HepG2 (cell line): ENCODE data around the gene OVCH1. TPM values are rescaled to one million over a fixed set of nuclear protein-coding genes. Genes with fewer than 3 reads are reported as not detected.

Source experiments
- ATAC-seq: fragments of 200-7000 bp; cut with Tn5 transposase; 3 replicates; pipeline ENCODE4 v1.9.1; 2020; ENCODE audit warnings: mild to moderate bottlenecking, moderate library complexity
- BruUV-seq: library from RNA; stranded (reverse); fragments of 400-500 nt; replicated peaks from 2 replicates; lab custom pipeline; 2021; lab: Mats Ljungman, UMichigan
- CTCF ChIA-PET: fragments of 300-600 bp; formaldehyde crosslinking; extraction: SDS; loops from one replicate; lab custom pipeline; 2021; ENCODE audit warnings: low total read pairs, inconsistent platforms, low intra/inter-chr PET ratio; lab: Yijun Ruan, JAX
- POLR2A ChIA-PET: fragments of 350-600 bp; sonication (Branson Sonifier 250); formaldehyde crosslinking; loops from one replicate; lab custom pipeline; 2020; ENCODE audit warnings: antibody characterized with exemption, inconsistent platforms; lab: Yijun Ruan, JAX
- DNase-seq: peaks from one replicate; pipeline ENCODE4 v3.0.0-alpha.2; 2015; ENCODE audit warnings: low spot score
- FAIRE-seq: peaks from 3 replicates; lab custom pipeline; 2011; peaks lifted over from hg19 to GRCh38; lab: Jason Lieb, UNC
- H2AFZ ChIP-seq: one replicate; pipeline ENCODE4 v1.6.1; 2011; ENCODE audit warnings: low read length, inconsistent platforms
- H3K27ac ChIP-seq: fragments of 300-600 bp; 3 replicates; pipeline ENCODE4 v1.8.0; 2011; ENCODE audit warnings: mixed run types, mild to moderate bottlenecking, mixed read lengths, low read length, inconsistent platforms; ENCODE audit not compliant: insufficient read depth; ENCODE audit errors: extremely low read length
- H3K27me3 ChIP-seq, 2 experiments: fragments of 200-600 bp in 1 of 2; 2 replicates in 1 of 2; 3 replicates in 1 of 2; pipeline versions ENCODE4 v1.6.0 to v1.8.0; 2011; ENCODE audit warnings: low read length in 2 of 2, mild to moderate bottlenecking in 2 of 2, moderate library complexity in 2 of 2, inconsistent platforms in 1 of 2; ENCODE audit not compliant: insufficient read depth in 2 of 2, control insufficient read depth in 1 of 2
- H3K36me3 ChIP-seq, 2 experiments: fragments of 200-600 bp in 1 of 2; replicated peaks in 1 of 2; 2 replicates in 1 of 2; 3 replicates in 1 of 2; pipeline versions ENCODE4 v1.5.1 to v1.8.0; 2011; ENCODE audit warnings: low read length in 2 of 2, inconsistent platforms in 1 of 2; ENCODE audit not compliant: insufficient read depth in 2 of 2, control insufficient read depth in 1 of 2
- H3K4me1 ChIP-seq: 2 replicates; pipeline ENCODE4 v1.5.1; 2012; ENCODE audit warnings: low read length, inconsistent platforms; ENCODE audit not compliant: insufficient read depth
- H3K4me2 ChIP-seq: 2 replicates; pipeline ENCODE4 v1.6.0; 2011; ENCODE audit warnings: low read depth, low read length, inconsistent platforms
- H3K4me3 ChIP-seq, 3 experiments: fragments of 200-600 bp in 1 of 3; sonication (generic), shearing (Covaris generic) in 1 of 3; replicated peaks in 1 of 3; 2 replicates each; pipeline ENCODE4 v1.5.1; 2011 to 2016; ENCODE audit warnings: low read length in 3 of 3, inconsistent platforms in 2 of 3, low read depth in 2 of 3, mild to moderate bottlenecking in 2 of 3, control low read depth in 1 of 3, mixed read lengths in 1 of 3; ENCODE audit not compliant: insufficient read depth in 1 of 3
- H3K79me2 ChIP-seq: one replicate; pipeline ENCODE4 v1.6.1; 2011; ENCODE audit warnings: low read length, inconsistent platforms; ENCODE audit not compliant: insufficient read depth
- H3K9ac ChIP-seq: 2 replicates; pipeline ENCODE4 v1.6.0; 2011; ENCODE audit warnings: mild to moderate bottlenecking, low read depth, low read length, inconsistent platforms; ENCODE audit not compliant: insufficient read depth
- H3K9me3 ChIP-seq: 2 replicates; pipeline ENCODE4 v1.5.1; 2012; ENCODE audit warnings: mild to moderate bottlenecking, low read length
- H4K20me1 ChIP-seq: 2 replicates; pipeline ENCODE4 v1.6.0; 2011; ENCODE audit warnings: inconsistent platforms, mild to moderate bottlenecking, low read length, moderate library complexity; ENCODE audit not compliant: insufficient read depth
- CEBPB ChIP-seq: IDR thresholded peaks from 2 replicates; pipeline ENCODE4 v1.6.1; 2011; ENCODE audit warnings: low read depth, low read length, improper control_type of control experiment, borderline replicate concordance
- HOXA5 ChIP-seq: sonication (generic); formaldehyde crosslinking; IDR thresholded peaks from 2 replicates; pipeline ENCODE4 v1.4.0; 2020; ENCODE audit warnings: missing genetic modification reagents
- IRX3 ChIP-seq: sonication (generic); formaldehyde crosslinking; IDR thresholded peaks from 2 replicates; pipeline ENCODE4 v1.8.1; 2023; ENCODE audit warnings: mild to moderate bottlenecking, low read depth, missing genetic modification reagents, borderline replicate concordance
- MAFK ChIP-seq, 2 experiments: IDR thresholded peaks in 1 of 2; conservative IDR thresholded peaks in 1 of 2; 2 replicates each; pipeline ENCODE4 v1.6.1; 2011; ENCODE audit warnings: improper control_type of control experiment in 2 of 2, low read length in 2 of 2
- RAD21 ChIP-seq: fragments of 450-650 bp; formaldehyde crosslinking; IDR thresholded peaks from 2 replicates; pipeline ENCODE4 v1.5.0; 2020; ENCODE audit warnings: mild to moderate bottlenecking
- RNF2 ChIP-seq: fragments of 450-650 bp; conservative IDR thresholded peaks from 2 replicates; pipeline ENCODE4 v1.6.1; 2016; ENCODE audit warnings: low read depth
- SETDB1 ChIP-seq: sonication (generic); formaldehyde crosslinking; IDR thresholded peaks from 2 replicates; pipeline ENCODE4 v1.5.1; 2020; ENCODE audit warnings: missing genetic modification reagents, mild to moderate bottlenecking, borderline replicate concordance
- TEF ChIP-seq: sonication (generic); formaldehyde crosslinking; IDR thresholded peaks from 2 replicates; pipeline ENCODE4 v1.5.0; 2020; ENCODE audit warnings: missing genetic modification reagents
- ZFP90 ChIP-seq: sonication (generic); formaldehyde crosslinking; IDR thresholded peaks from 2 replicates; pipeline ENCODE4 v1.8.0; 2022; ENCODE audit warnings: missing genetic modification reagents, mild to moderate bottlenecking, inconsistent platforms, borderline replicate concordance
- ZFP91 ChIP-seq: sonication (generic); formaldehyde crosslinking; IDR thresholded peaks from 2 replicates; pipeline ENCODE4 v1.9.0; 2022; ENCODE audit warnings: missing genetic modification reagents, mild to moderate bottlenecking, borderline replicate concordance
- ZNF446 ChIP-seq: sonication (generic); formaldehyde crosslinking; IDR thresholded peaks from 2 replicates; pipeline ENCODE4 v1.5.0; 2020; ENCODE audit warnings: mild to moderate bottlenecking, missing genetic modification reagents
- ZNF513 ChIP-seq: sonication (generic); formaldehyde crosslinking; conservative IDR thresholded peaks from 2 replicates; pipeline ENCODE4 v1.5.0; 2020; ENCODE audit warnings: missing genetic modification reagents
- ZNF766 ChIP-seq: sonication (generic); formaldehyde crosslinking; IDR thresholded peaks from 2 replicates; pipeline ENCODE4 v1.5.0; 2020; ENCODE audit warnings: missing genetic modification reagents, borderline replicate concordance
- WGBS: methylation state at CpG from one replicate; pipeline ENCODE4 v1.1.6; 2017; ENCODE audit warnings: low lambda C conversion rate; 5-methylcytosine and 5-hydroxymethylcytosine counted together
- in situ Hi-C: cut with HindIII; loops from 2 replicates; pipeline ENCODE4 v1.10.0; 2017; ENCODE audit warnings: low pct_unique_long_range_greater_than_20kb; ENCODE audit not compliant: extremely low pct_ligation_motif_present
- intact Hi-C: fragments of 100-400 bp; cut with micrococcal nuclease; formaldehyde crosslinking; loops from one replicate; pipeline ENCODE4 v1.10.0; 2022; ENCODE audit not compliant: unreplicated experiment
- polyA plus RNA-seq, 8 experiments: library from polyadenylated mRNA; depleted of rRNA in 3 of 8; stranded (reverse) in 7 of 8; unstranded in 1 of 8; fragments of >200 nt; fragmentation: Illumina TruSeq in 4 of 8; extraction: Trizol in 4 of 8; gene quantifications; 2 replicates each; pipeline versions ENCODE4 v1.2.1 to v1.2.3, GENCODE V29; 2011 to 2016; ENCODE audit warnings: low read depth in 4 of 8, missing spikeins in 1 of 8, mixed read lengths in 1 of 8; ENCODE audit not compliant: insufficient read depth in 1 of 8
- total RNA-seq, 5 experiments: library from RNA; depleted of rRNA; stranded (reverse); fragments of >200 nt; fragmentation: Illumina TruSeq; extraction: Trizol; gene quantifications; 2 replicates each; pipeline ENCODE4 v1.2.3, GENCODE V29; 2016; ENCODE audit warnings: low read depth in 1 of 5
- TF ChIP-seq, protein P1 (sequence below): sonication (generic); formaldehyde crosslinking; IDR thresholded peaks from 2 replicates; pipeline ENCODE4 v1.4.0; 2020; ENCODE audit warnings: missing genetic modification reagents
- TF ChIP-seq, protein P2 (sequence below): sonication (generic); formaldehyde crosslinking; IDR thresholded peaks from 2 replicates; pipeline ENCODE4 v1.4.0; 2020; ENCODE audit warnings: missing genetic modification reagents

OVCH1 gene
- total and polyA plus RNA-seq, 2 of the 13 experiments (the other 11 are each of a cell fraction or from before 2014, with no cell fraction given): not detected

- ATAC-seq: no peak
- FAIRE-seq: no peak
Observed at GRCh38 chr12:29396774-29397173, 100.7 kb downstream of the OVCH1 start.

More at GRCh38 chr12:29396774-29397173, 100.7 kb downstream of the OVCH1 start:
- Histone ChIP-seq H2AFZ (no peak overlapping the region), H3K36me3 (no peaks in the 10 kb centered on the region), H3K27ac (no peak overlapping the region), H3K4me2 (no peak overlapping the region), H3K27me3 (no peaks in the 10 kb centered on the region), H3K4me1 (no peaks in the 10 kb centered on the region), H4K20me1 (no peaks in the 10 kb centered on the region), H3K79me2 (no peaks in the 10 kb centered on the region), H3K4me3 (no peak overlapping the region), H3K9me3 (no peaks in the 10 kb centered on the region), H3K9ac (no peak overlapping the region)
- DNase-seq: no peak
- TF ChIP-seq CEBPB (no peak), HOXA5 (no peak), MAFK (conservative IDR thresholded peaks at IDR 0.05 in 1 of 2, IDR thresholded peaks at IDR 0.05 in 1 of 2; ENCODE audit: low read length in 2 of 2) (no peak), TEF (CRISPR knock-in tag) (no peak), IRX3 (CRISPR knock-in tag) (no peak), SETDB1 (CRISPR knock-in tag) (no peak), ZFP90 (no peak), RNF2 (no peak), ZFP91 (CRISPR knock-in tag) (no peak), ZNF446 (no peak), ZNF513 (CRISPR knock-in tag) (no peak), ZNF766 (no peak), RAD21 (no peak)
- TF ChIP-seq, protein P1, sequence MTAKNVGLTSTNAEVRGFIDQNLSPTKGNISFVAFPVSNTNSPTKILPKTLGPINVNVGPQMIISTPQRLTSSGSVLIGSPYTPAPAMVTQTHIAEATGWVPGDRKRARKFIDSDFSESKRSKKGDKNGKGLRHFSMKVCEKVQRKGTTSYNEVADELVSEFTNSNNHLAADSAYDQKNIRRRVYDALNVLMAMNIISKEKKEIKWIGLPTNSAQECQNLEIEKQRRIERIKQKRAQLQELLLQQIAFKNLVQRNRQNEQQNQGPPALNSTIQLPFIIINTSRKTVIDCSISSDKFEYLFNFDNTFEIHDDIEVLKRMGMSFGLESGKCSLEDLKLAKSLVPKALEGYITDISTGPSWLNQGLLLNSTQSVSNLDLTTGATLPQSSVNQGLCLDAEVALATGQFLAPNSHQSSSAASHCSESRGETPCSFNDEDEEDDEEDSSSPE (CRISPR knock-in tag): no peak
- TF ChIP-seq, protein P2, sequence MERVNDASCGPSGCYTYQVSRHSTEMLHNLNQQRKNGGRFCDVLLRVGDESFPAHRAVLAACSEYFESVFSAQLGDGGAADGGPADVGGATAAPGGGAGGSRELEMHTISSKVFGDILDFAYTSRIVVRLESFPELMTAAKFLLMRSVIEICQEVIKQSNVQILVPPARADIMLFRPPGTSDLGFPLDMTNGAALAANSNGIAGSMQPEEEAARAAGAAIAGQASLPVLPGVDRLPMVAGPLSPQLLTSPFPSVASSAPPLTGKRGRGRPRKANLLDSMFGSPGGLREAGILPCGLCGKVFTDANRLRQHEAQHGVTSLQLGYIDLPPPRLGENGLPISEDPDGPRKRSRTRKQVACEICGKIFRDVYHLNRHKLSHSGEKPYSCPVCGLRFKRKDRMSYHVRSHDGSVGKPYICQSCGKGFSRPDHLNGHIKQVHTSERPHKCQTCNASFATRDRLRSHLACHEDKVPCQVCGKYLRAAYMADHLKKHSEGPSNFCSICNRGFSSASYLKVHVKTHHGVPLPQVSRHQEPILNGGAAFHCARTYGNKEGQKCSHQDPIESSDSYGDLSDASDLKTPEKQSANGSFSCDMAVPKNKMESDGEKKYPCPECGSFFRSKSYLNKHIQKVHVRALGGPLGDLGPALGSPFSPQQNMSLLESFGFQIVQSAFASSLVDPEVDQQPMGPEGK: no peak
- intact Hi-C loops (no loop called here), in situ Hi-C loops (no loop called here)
- POLR2A ChIA-PET: no interaction called here
- 27% methylated on average over 3 of the region's 3 CpGs for WGBS
- CTCF ChIA-PET: no interaction called here
- no TSS peak for BruUV-seq
